Sigmoid colon (tissue), 3 donors: Measurements from ENCODE around the gene OCIAD2.

Source experiments
- POLR2A ChIP-seq, 2 donors: fragments of 450-650 bp; IDR thresholded peaks; one replicate each; pipeline ENCODE4 v1.6.1; 2016; ENCODE audit warnings: antibody characterized with exemption in 2 of 2, mild to moderate bottlenecking in 2 of 2, moderate library complexity in 2 of 2
- TF ChIP-seq, protein P1 (sequence below), 4 experiments: fragments of 450-650 bp in 3 of 4; fragments of 200-600 bp in 1 of 4; IDR thresholded peaks; one replicate each; pipeline ENCODE4 v1.5.1; 2016 to 2019; ENCODE audit warnings: antibody characterized with exemption in 4 of 4, mild to moderate bottlenecking in 3 of 4, moderate library complexity in 2 of 4

DNA sequence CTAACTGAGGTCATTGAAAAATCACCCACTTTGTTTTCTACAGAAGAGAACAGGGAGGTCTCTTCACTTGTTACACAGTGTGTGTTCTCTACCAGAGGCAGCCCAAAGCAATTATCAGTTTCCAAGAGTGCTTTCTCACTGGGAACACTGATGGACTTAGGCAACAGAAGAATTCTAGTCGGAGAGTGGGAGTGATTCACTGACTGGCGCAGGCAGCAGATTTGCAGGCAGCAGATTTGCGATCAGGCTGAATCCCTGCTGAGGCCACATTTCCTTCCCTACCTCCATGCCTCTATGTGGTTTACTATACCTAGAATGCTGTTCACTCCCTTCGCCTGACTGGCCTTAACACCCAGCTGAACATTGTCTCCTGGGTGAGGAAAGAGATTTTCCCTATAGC is 6.6 kb downstream of the OCIAD2 start:
- TF ChIP-seq POLR2A (IDR thresholded peaks at IDR 0.05), result no peak
- TF ChIP-seq, protein P1, sequence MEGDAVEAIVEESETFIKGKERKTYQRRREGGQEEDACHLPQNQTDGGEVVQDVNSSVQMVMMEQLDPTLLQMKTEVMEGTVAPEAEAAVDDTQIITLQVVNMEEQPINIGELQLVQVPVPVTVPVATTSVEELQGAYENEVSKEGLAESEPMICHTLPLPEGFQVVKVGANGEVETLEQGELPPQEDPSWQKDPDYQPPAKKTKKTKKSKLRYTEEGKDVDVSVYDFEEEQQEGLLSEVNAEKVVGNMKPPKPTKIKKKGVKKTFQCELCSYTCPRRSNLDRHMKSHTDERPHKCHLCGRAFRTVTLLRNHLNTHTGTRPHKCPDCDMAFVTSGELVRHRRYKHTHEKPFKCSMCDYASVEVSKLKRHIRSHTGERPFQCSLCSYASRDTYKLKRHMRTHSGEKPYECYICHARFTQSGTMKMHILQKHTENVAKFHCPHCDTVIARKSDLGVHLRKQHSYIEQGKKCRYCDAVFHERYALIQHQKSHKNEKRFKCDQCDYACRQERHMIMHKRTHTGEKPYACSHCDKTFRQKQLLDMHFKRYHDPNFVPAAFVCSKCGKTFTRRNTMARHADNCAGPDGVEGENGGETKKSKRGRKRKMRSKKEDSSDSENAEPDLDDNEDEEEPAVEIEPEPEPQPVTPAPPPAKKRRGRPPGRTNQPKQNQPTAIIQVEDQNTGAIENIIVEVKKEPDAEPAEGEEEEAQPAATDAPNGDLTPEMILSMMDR (IDR thresholded peaks at IDR 0.05), result no peak
